Right lobe of liver (tissue), 6 donors: Measurements from ENCODE around the gene CA6. TPM values are rescaled to one million over a fixed set of nuclear protein-coding genes. Genes with fewer than 3 reads are reported as not detected.
A peak's percentile ranks its signal among the peaks of the same experiment; 100 is the strongest.

ENCODE experiments used
- ATAC-seq, 4 donors: fragments of 200-7000 bp; cut with Tn5 transposase; one replicate each; pipeline ENCODE4 v1.9.1; 2020; ENCODE audit warnings: mild to moderate bottlenecking in 4 of 4, moderate library complexity in 4 of 4
- DNase-seq, 3 donors: peaks; one replicate each; pipeline ENCODE4 v3.0.0-alpha.2; 2020
- H3K27ac ChIP-seq, 3 donors: fragments of 200-600 bp; one replicate each; pipeline ENCODE4 v1.8.0; 2022
- H3K27me3 ChIP-seq, 2 donors: fragments of 200-600 bp; one replicate each; pipeline ENCODE4 v1.8.0; 2022
- H3K36me3 ChIP-seq, 4 donors: fragments of 200-600 bp; sonication (generic) in 1 of 4; one replicate each; pipeline versions ENCODE4 v1.5.1 to v1.8.0; 2017 to 2022; ENCODE audit warnings: control low read depth in 1 of 4
- H3K4me1 ChIP-seq, 4 donors: fragments of 200-600 bp; sonication (generic) in 1 of 4; one replicate each; pipeline versions ENCODE4 v1.5.1 to v1.8.0; 2017 to 2022; ENCODE audit warnings: control low read depth in 1 of 4
- H3K4me3 ChIP-seq, 3 donors: fragments of 200-600 bp; one replicate each; pipeline ENCODE4 v1.8.0; 2022
- H3K9me3 ChIP-seq, 4 donors: fragments of 200-600 bp; sonication (generic) in 1 of 4; one replicate each; pipeline versions ENCODE4 v1.5.1 to v1.8.0; 2017 to 2022; ENCODE audit warnings: control low read depth in 1 of 4
- CTCF ChIP-seq, 4 donors: fragments of 200-600 bp in 3 of 4; fragments of 450-650 bp in 1 of 4; IDR thresholded peaks; one replicate each; pipeline versions ENCODE4 v1.5.1 to v1.8.0; 2016 to 2022; ENCODE audit warnings: antibody characterized with exemption in 4 of 4, mild to moderate bottlenecking in 2 of 4
- POLR2A ChIP-seq: fragments of 450-650 bp; IDR thresholded peaks from one replicate; pipeline ENCODE4 v1.6.1; 2017; ENCODE audit warnings: antibody characterized with exemption, mild to moderate bottlenecking
- WGBS: methylation state at CpG from one replicate; pipeline ENCODE4 v1.1.6; 2018; ENCODE audit warnings: low coverage, low lambda C conversion rate; ENCODE audit not compliant: insufficient coverage; ENCODE audit errors: missing lambda C conversion rate; 5-methylcytosine and 5-hydroxymethylcytosine counted together
- intact Hi-C, 2 donors: fragments of 100-400 bp; cut with DNase I; formaldehyde crosslinking; loops; one replicate each; pipeline versions ENCODE4 v1.11.2 to v1.14.1; 2022
- total RNA-seq, 6 experiments: library from RNA; depleted of rRNA in 2 of 6; stranded (reverse); fragments of >200 nt in 2 of 6; fragmentation: NEBNext Ultra II Directional in 3 of 6; extraction: Animal tissue kit (Norgen Biotek cat#: 25700) in 3 of 6; gene quantifications; one replicate each; pipeline versions ENCODE4 v1.1.0 to v1.2.4, GENCODE V29; 2016 to 2023
- donor health status: DM: no; HTN: yes; CAD: no.
- donor health status: DM: no; HTN: no; CAD: no.
- donor health status: DM: no; HTN: no; CAD: no.
- donor health status: DM: no; HTN: yes; CAD: no.
- donor health status: DM: no; HTN: yes; CAD: no.

Gene CA6
- total RNA-seq, 6 experiments from 2014 or later = not detected

GRCh38 chr1:8939000-8939265 lies 6.7 kb upstream of the CA6 start:
- Histone ChIP-seq H3K27me3 (no peaks in the 10 kb centered on the region), H3K27ac (no peak overlapping the region), H3K4me1 (no peaks in the 10 kb centered on the region), H3K9me3 (no peaks in the 10 kb centered on the region), H3K4me3 (no peak overlapping the region), H3K36me3 (no peaks in the 10 kb centered on the region)
- TF ChIP-seq POLR2A = no peak
- TF ChIP-seq CTCF (IDR thresholded peaks at IDR 0.05) = no peak
- ATAC-seq (no peak), DNase-seq (no peak)
- WGBS = 89% methylated on average over 2 of the region's 2 CpGs
- intact Hi-C loops = no loop called here

- intact Hi-C loops = no loop called here
- Histone ChIP-seq H3K36me3 (no peaks in the 10 kb centered on the region), H3K4me1 (no peaks in the 10 kb centered on the region), H3K4me3 (no peak overlapping the region), H3K9me3 (no peaks in the 10 kb centered on the region), H3K27ac (no peak overlapping the region), H3K27me3 (no peaks in the 10 kb centered on the region)
- 79% methylated on average over 5 of the region's 6 CpGs for WGBS
- ATAC-seq (peak in 1 of 4 donors; percentile 57), DNase-seq (no peak)
- TF ChIP-seq POLR2A (no peak), CTCF (IDR thresholded peaks at IDR 0.05) (no peak)
Observed at GRCh38 chr1:8939362-8939995, 6.2 kb upstream of the CA6 start.

GRCh38 chr1:8941906-8942305 lies 3.8 kb upstream of the CA6 start:
- Histone ChIP-seq H3K27me3 (no peaks in the 10 kb centered on the region), H3K27ac (no peak overlapping the region), H3K4me1 (no peaks in the 10 kb centered on the region), H3K9me3 (no peaks in the 10 kb centered on the region), H3K36me3 (no peaks in the 10 kb centered on the region), H3K4me3 (no peak overlapping the region)
- intact Hi-C loops = no loop called here
- TF ChIP-seq CTCF (IDR thresholded peaks at IDR 0.05) (no peak), POLR2A (no peak)
- 79% methylated on average over 6 of the region's 6 CpGs for whole genome bisulfite sequencing
- DNase-seq (no peak), ATAC-seq (peak in 1 of 4 donors; percentile 53)

GRCh38 chr1:8943498-8944405 lies 1.9 kb upstream of the CA6 start:
- H3K27ac ChIP-seq = no peak overlapping the region
- ATAC-seq = peak; percentile 32 to 66 (median 56)
- TF ChIP-seq CTCF (IDR thresholded peaks at IDR 0.05) (no peak), POLR2A (no peak)
- intact Hi-C loops = no loop called here
- no peak for DNase-seq
- no peaks in the 10 kb centered on the region for H3K9me3 ChIP-seq
- no peaks in the 10 kb centered on the region for H3K27me3 ChIP-seq
- no peak overlapping the region for H3K4me3 ChIP-seq
- H3K36me3 ChIP-seq = no peaks in the 10 kb centered on the region
- H3K4me1 ChIP-seq = no peaks in the 10 kb centered on the region
- WGBS = 52% methylated on average over 4 of the region's 16 CpGs
